IPS-18c (cell line): Measurements from ENCODE around the gene RIPOR2.

ENCODE experiments used
- H3K4me3 ChIP-seq: 2 replicates; pipeline ENCODE4 v1.7.0; 2013; ENCODE audit warnings: low read depth, mild to moderate bottlenecking, low read length, moderate library complexity; ENCODE audit not compliant: insufficient read depth
- H3K9me3 ChIP-seq: one replicate; pipeline ENCODE4 v1.6.1; 2013; ENCODE audit warnings: mild to moderate bottlenecking, low read length, moderate library complexity; ENCODE audit not compliant: control insufficient read depth, insufficient read depth

RIPOR2 gene

GRCh38 chr6:24823185-24823584 lies 112.6 kb downstream of the RIPOR2 start:
- no peak overlapping the region for H3K4me3 ChIP-seq
- H3K9me3 ChIP-seq, result no peaks in the 10 kb centered on the region

DNA sequence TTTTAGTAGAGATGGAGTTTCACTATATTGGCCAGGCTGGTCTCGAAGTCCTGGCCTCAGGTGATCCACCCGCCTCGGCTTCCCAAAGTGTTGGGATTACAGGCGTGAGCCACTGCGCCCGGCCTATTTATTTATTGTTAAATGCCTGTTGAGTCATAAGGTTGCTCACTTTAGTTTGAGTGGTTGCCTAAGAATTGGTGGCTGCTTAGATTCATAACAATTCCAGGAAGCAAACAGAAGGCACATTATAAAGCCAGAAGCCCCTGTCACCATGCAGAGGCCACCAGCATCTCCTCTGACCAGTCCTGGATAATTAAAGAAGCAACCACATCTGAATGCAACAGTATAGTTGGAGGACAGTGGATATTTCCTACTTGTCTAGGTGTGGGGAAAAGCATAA lies 113.1 kb downstream of the RIPOR2 start:
- no peaks in the 10 kb centered on the region for H3K9me3 ChIP-seq
- H3K4me3 ChIP-seq, result no peak overlapping the region

GRCh38 chr6:24821860-24822444 lies 113.8 kb downstream of the RIPOR2 start:
- H3K4me3 ChIP-seq, result no peak overlapping the region
- H3K9me3 ChIP-seq, result no peaks in the 10 kb centered on the region

GRCh38 chr6:24818346-24818745 lies 117.4 kb downstream of the RIPOR2 start:
- no peak overlapping the region for H3K4me3 ChIP-seq
- H3K9me3 ChIP-seq, result no peaks in the 10 kb centered on the region

DNA sequence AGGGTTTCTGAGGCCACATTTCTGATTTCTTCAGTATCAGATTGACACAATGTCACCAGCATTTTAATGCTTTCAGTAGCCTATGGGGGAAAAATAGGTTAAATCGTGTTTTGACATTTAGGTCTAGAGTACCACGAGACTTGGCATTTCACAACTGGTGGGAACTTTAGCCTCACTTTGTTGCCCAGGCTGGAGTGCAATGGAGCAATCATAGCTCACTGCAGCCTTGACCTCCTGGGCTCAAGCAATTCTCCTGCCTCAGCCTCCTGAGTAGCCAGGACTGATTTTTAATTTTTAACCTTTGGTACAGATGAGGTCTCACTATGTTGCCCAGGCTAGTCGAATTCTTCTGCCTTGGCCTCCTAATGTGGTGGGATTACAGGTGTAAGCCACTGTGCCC lies 126.0 kb downstream of the RIPOR2 start:
- Histone ChIP-seq H3K9me3 (no peaks in the 10 kb centered on the region), H3K4me3 (no peak overlapping the region)

DNA sequence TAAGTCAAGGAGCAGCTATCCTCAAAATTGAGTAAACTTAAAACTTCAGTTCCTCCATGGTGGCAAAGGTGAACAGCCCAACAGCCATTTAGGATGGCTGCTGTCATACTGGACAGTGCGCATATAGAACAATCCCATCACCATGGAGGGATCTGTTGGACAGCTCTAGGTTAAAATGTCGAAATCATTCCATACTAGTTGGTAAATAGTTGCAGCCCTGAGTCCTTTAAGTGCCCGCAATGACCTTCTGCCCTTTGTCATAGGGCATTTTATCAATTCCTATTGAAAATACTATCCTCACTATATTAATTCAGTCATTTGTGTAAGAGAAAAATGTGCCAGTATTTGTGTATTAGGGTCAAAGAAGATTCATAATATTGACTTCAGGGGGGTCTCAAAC lies 128.2 kb downstream of the RIPOR2 start:
- Histone ChIP-seq H3K9me3 (no peaks in the 10 kb centered on the region), H3K4me3 (no peak overlapping the region)

DNA sequence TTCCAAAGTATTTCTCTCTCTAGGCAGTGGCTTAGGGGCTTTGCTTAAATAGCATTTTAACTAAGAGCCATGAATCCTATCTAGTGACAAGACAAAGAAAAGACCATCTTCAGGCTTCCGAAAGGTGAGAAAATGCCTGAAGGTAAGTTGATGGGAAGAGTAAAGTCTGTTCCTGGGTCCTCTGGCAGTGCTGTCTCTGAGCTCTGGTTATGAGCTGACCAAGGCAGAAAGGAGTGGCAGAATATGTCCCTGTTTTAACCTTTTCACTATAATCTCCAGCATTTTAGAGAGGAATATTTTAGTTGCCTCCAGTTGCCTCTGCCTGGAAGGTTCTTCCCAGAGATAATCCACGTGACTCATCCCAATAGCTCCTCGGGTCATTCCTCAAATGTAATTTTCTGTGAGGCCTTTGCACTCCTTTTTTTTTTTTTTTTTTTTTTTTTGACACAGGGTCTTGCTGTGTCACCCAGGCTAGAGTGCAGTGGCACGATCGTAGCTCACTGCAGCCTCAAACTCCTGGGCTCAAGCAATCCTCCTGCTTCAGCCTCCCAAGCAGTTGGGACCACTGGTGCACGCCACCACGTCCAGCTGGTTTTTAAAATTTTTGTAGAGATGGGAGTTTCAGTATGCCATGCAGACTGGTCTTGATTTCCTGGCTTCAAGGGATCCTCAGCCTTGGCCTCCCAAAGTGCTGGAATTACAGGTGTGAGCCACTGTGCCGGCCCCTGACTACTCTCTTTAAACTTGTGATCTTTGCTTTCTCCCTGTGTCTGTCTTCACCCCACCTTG lies 133.3 kb downstream of the RIPOR2 start:
- H3K4me3 ChIP-seq, result no peak overlapping the region
- no peaks in the 10 kb centered on the region for H3K9me3 ChIP-seq

- H3K4me3 ChIP-seq, result no peak overlapping the region
Observed at GRCh38 chr6:24799541-24799915, 136.2 kb downstream of the RIPOR2 start.

DNA sequence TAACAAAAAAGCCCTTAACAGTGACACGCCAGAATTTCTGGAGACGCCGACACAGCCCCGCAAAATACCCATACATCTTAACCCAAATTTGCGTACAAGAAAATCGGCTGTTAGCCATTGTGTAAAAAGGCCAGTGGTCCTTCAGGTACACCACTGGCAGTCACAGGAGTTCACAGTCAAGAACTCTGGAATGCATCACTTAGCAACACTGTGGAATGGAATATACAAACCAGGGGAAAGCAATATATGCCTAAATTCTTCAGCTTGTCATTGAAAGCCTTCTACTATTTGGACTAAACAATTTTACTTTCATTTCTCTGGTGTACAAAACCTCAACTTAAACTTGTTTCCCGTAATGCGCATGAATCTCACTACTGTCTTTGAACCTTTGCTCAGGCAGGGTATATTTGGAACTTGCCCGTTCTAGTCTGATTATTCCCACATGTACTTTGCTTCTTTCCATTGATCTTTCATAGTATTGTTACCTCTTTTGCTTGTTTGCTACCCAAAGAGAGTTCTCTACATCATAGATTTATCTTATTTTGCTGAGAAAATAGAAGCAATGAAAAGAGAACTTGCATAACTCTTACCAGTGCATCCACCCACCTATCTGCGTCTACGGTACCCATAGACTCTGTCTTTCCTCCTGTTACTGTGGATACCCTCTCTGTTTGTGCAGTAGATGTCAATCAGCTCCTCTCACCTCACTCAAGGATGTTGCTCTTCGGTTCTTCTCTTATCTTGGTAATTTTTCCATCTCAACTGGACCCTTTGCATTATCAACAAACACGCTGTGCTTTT lies 136.8 kb downstream of the RIPOR2 start, which contains the start of gene ARMH2:
Gene ARMH2 (minus strand): TSS at position 178 of the 801 bp plus-strand sequence. CDS start 60 bp downstream, at position 118.
- Histone ChIP-seq H3K9me3 (no peaks in the 10 kb centered on the region), H3K4me3 (no peak within 1 kb of the TSS)

More at GRCh38 chr6:24799541-24799915, 136.2 kb downstream of the RIPOR2 start:
- H3K9me3 ChIP-seq, result no peaks in the 10 kb centered on the region

- Histone ChIP-seq H3K4me3 (no peak overlapping the region), H3K9me3 (no peaks in the 10 kb centered on the region)
Observed at GRCh38 chr6:24797596-24798216, 138.1 kb downstream of the RIPOR2 start.

DNA sequence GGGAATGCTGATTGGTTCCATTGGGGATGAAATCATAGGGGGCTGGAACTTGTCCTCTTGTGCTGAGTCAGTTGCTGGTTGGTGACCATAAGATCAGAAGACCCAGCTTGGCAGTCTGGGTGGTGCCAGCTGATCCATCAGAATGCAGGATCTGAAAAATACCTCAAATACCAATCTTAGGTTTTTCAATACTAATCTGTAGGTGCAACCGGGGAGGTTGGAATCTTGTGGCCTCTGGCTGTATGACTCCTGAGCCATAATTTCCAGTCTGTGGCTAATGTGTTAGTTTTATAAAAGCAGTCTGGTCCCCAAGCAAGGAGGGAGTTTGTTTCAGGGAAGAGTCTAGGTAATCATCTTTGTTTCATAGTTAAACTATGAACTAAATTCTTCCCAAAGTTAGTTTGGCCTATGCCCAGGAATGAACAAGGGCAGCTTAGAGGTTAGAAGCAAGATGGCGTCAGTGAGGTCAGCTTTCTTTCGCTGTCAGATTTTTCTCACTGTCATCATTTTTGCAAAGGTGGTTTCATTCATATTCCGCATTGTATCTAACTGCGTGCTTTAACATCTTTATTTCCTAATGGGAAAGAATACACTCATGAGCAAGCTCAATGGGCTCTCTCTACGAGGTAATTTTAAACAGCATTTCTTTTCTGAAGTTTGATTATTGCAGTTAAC lies 139.0 kb downstream of the RIPOR2 start:
- Histone ChIP-seq H3K4me3 (no peak overlapping the region), H3K9me3 (no peaks in the 10 kb centered on the region)

GRCh38 chr6:24795106-24795505 lies 140.7 kb downstream of the RIPOR2 start:
- no peak overlapping the region for H3K4me3 ChIP-seq
- no peaks in the 10 kb centered on the region for H3K9me3 ChIP-seq

DNA sequence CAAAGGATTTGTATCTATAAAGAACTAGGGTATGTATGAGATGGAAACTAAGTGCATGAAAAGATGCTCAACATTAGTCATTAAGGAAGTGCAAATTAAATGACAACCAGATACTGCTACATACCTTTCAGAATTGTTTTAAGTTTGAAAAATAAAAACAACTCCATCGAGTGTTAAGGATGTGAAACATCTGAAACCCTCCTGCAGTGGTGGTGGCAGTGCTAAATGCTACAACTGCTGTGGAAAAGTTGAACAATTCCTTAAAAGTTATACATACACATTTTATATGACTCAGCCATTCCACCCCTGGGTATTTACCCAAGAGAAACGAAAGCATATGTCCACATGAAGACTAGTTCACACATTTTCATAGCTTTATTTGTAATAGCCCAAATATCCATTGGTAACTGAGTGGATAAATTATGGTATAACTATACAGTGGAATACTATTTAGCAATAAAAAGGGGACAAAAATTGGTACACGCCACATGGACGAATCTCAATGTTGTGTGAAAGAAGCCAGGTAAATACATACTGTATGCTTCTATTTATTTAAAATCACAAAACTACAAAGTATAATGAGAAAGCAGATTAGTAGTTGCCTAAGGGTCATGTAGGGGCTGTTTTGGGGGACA lies 147.6 kb downstream of the RIPOR2 start:
- H3K9me3 ChIP-seq, result no peaks in the 10 kb centered on the region
- H3K4me3 ChIP-seq, result no peak overlapping the region

- Histone ChIP-seq H3K4me3 (no peak overlapping the region), H3K9me3 (no peaks in the 10 kb centered on the region)
Observed at GRCh38 chr6:24780206-24780605, 155.6 kb downstream of the RIPOR2 start.

DNA sequence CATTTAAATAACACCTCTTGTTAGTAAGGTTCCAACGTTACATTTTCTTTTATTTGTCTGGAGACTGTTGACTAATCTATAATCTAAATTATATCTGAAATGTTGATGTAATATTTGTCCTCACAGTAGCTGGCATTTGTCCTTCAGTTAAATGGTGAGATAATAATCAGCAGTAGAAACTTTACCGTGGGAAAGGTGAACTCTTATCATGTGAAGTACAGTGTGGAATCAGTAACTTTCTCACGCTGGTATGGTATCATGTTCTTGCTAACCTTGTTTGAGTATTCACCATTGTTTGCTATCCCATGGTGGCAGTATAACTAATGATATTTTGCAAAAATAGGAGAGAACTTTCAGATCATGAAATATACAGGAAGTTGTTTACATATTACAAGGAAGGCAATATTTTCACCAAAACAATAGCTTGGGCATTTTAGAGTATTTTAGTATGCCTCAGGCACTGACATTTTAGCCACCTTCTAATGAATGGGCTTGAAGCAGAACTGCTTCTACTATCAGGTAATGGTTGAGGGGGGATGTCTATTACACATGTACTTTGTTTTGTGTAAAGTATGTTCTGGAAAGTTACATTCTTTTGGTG lies 156.2 kb downstream of the RIPOR2 start:
- no peaks in the 10 kb centered on the region for H3K9me3 ChIP-seq
- no peak overlapping the region for H3K4me3 ChIP-seq

GRCh38 chr6:24778878-24779277 lies 156.9 kb downstream of the RIPOR2 start:
- Histone ChIP-seq H3K4me3 (no peak overlapping the region), H3K9me3 (no peaks in the 10 kb centered on the region)
